ENCODE results near the gene ARHGAP20.

ARHGAP20 gene

DNA sequence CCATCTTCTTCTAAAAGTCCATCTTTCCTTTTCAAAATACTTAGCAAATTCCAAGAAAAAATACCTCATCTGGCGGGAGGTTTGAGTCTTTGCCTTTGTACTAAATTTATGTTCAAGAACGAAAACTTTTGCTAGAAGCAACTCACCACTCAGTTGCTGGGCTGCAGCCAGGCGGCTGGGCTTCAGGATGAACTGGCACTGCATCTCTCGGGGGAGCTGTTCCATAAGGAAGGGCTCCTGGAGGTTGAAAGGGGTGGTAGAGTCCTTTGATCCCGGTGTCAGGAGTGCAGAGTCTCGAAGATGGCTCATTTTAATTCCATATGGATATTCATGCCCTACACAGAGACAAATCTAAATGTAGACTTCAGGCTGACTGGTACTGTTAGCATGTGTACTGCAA, 105.8 kb downstream of the ARHGAP20 start:
- no peak for DNase-seq

DNA sequence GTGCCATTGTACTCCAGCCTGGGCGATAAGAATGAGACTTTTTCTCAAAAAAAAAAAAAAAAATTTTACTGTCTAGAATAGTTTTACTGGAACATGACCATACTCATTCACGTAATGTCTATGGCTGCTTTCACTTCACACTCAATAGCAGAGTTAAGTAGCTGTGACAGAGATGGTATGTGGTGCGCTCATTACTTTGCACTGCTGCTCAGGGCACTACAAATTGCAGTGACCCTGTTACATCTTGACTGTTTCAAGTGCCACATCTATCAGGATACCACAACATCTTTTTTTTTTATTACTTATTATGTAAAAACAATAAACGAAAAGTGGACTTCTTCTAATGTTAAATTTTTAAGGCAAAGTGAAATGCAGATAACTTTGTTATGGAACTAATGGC, 110.3 kb downstream of the ARHGAP20 start:
- no peak for DNase-seq

- no peak for DNase-seq
These were observed 111.9 kb downstream of the ARHGAP20 start for GRCh38 chr11:110600322-110600721.

DNA sequence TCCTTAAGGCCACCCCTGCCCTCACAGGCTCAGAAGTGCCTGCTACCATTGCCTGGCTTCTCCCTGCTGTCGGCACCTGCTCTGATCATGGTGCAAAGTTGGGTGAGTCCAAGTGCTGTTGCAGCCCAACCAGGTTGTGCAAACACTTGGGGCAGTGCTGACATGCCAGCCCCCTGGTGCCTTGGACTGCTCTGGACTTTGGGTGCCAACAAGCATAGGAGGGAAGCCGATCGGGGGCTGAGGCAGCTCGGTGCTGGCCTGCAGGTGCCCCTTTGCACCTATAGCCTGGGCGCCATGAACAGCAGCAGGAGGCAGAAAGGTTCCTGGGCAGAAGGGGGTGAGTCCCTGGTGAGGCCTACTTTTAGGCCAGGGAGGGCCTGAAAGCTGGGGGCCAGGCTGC, 113.0 kb downstream of the ARHGAP20 start:
- DNase-seq: no peak

DNA sequence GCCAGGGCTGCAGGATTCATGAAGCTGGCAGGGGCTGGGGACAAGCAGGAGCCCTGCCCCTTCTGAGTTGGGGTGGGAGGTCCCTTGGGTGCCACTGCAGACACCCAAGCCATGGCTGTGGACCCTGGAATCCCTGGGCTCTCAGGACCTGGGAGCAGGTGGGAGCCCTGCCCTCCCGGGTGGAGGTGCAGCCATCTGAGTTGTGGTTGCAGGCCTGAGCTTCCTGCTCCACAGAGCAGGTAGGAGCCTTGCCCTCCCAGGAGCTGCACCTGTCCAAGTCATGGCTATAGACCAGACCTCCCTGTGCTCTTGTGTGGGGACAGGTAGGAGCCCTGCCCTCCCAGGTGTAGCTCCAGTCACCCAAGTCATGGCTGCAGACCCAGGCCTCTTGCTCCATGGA, 113.5 kb downstream of the ARHGAP20 start:
- no peak for DNase-seq

GRCh38 chr11:110587972-110588371, 124.3 kb downstream of the ARHGAP20 start:
- no peak for DNase-seq

GRCh38 chr11:110587129-110587528, 125.1 kb downstream of the ARHGAP20 start:
- DNase-seq: no peak

- no peak for DNase-seq
These were observed 128.1 kb downstream of the ARHGAP20 start for GRCh38 chr11:110584150-110584549.

DNA sequence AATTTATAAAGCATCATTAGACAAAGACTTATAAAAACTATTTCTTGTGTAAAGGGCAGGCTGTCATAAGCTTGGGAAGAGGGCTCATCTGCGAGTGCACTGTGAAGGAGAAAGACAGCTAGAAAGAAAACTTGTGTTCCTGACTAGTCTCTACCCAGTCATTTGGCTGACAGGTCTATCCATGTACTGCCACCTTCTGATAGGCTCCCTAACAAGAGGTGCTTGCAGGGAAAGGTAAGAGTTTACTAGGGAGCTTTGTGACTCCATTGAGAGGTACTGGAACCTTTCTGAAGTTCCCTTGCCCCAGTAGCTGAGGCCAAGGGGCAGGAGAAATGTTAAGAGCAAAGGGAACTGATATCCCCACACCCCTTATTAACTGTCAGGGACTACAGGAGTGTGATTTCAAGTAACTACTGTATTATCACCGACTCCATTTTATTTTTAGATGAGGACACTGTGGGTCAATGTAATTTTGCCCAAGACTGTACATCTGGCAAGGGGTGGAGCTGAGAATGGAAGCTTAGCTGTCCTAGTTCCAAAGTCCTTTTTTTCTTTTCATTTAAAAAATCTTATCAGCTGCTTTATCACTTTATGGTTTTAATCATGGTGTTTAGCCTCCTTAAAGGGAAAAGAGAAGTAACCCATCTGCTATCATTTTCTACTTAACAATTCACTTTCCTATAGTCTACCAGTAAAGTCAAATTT, 129.4 kb downstream of the ARHGAP20 start:
- DNase-seq: no peak

- DNase-seq: no peak
These were observed 131.7 kb downstream of the ARHGAP20 start for GRCh38 chr11:110580571-110580970.

DNA sequence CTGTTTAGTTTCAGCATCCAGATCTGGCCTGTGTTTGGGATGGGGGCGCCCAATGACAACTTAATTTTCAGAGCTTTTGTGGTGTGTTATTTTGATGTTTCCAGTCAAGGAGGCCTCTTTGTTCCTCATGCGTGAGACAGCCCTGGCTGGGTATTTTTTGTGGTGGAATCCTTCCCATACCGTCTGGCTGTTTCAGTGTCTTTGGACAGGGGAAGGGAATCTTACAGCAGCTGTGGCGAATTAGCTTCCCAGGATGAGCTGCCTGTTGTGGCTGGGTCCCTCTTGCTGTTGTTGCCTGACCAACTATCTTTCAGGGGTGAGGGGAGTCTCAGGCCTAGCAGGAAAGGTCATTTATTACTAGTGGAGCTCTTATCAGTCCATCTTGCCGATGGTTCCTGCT, 138.8 kb downstream of the ARHGAP20 start:
- DNase-seq: no peak

GRCh38 chr11:110571081-110571720, 141.0 kb downstream of the ARHGAP20 start:
- no peak for DNase-seq

DNA sequence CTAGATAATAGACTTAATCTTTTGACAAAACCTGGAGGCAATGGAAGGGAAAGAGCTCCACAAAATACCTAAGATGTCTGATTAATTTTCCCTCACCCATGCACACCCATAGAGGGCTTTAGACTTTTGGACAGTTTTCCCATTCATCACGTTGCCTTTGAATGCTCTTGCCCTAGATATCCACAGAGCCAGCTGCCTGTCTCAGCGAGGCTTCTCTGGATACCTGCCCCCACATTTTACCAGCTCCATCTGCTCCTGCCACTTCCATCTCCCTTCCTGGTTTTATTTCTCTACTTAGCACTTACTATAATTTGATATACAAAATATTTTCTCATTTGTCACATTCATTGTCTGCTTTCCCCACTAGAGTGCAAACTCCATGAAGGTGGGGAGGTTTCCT, 145.7 kb downstream of the ARHGAP20 start:
- no peak for DNase-seq

DNA sequence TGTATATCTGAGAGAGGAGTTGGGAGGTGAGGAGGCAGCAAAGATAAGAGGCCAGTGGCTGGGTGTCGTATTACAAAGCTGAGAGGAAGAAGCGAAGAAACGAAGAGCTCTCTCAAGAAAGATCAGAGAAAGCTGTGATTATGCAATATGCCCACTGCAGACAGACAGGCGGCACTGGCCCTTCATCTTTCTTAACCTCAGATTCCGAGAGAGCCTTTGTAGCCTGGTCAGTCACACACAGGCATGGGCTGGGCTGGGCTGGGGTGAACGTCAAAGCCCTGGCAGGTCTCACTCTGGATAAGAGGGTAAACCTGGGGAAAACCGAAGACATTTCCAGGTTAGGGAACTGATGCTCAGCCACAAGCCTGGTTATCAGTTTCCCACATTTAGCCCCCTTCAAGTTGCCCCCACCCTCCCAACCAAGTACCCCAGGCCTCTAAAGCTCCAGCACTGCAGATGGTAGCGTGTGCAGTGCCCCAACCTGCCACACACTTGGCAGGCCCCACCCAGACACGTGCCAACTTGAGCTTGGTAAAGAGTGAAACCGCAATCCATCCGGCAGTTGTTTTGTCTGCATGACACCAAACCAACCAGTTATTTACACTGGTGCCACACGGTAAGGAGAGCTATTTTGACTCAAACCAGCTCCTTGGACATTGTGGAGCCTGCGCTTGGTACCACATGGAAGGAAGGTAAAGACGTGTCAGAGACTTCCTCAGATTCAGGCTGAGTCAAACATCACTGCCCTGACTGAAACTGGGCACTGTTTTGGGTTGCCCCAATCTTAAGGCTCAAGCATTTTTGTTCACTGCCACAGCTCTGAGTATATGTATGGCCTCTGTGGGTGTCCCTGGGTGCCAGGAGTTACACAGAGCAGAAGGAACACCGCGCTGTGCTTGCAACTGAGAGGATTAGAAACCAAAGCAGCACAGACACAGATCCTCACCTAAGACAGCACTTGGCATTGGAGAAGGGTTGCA, 146.6 kb downstream of the ARHGAP20 start:
- DNase-seq: no peak

DNA sequence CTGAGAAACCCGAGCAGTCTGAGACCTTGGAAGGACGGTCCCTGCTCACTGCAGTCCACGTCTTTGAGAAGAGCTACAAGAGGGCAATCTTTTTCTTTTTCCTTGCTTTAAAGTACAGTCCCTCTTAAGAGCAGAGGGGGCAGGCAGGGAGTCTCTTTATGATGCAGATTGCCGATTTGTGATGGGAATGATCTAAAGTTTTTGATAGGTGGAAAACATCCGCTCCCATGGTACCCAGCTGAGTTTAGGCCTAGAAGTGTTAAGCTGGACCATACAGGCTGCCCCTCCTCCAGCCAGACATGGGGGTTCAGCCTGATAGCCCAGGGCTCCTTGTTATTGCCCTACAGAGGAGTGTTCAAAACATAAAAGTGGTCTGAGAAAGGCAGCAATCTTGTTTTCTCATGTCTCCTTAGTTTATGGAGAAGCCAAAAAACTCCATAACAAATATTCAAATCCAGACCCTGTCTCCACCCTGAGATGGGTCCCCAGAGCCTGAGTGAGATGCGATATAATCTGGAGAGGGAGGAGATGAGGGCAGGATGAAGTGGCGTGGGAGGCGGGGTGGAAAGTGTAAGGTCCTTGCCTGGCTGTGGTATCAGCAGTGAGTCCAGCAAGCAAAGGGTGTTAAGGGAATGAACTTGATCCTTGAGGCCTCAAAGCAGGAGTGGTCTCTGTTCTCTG, 147.4 kb downstream of the ARHGAP20 start:
- DNase-seq: no peak

- DNase-seq: no peak
These were observed 167.5 kb downstream of the ARHGAP20 start for GRCh38 chr11:110544779-110545178.

DNA sequence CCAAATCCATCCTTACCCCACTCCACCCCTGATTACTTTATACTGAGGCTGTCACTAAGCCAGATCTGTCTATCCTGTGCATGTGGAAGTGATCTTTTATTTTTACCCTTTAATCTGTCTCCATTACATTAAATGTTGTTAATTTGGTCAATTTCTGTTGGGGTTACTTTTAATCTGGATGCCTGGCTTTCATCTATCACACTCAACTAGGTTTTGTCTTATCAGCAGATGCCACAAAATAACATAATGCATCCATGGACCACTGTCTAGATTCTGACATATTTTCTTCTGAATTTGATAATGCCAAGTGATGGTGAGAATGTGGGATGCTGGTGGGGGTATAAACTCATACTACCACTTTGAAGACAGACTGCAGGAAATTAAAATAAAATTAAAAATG, 174.1 kb downstream of the ARHGAP20 start:
- DNase-seq: no peak

GRCh38 chr11:110530900-110531741, 181.1 kb downstream of the ARHGAP20 start:
- DNase-seq: no peak

GRCh38 chr11:110529043-110529442, 183.2 kb downstream of the ARHGAP20 start:
- DNase-seq: no peak

- no peak for DNase-seq
These were observed 185.1 kb downstream of the ARHGAP20 start for GRCh38 chr11:110527146-110527545.
